Measurements from ENCODE around the gene DAPK1.

DNA sequence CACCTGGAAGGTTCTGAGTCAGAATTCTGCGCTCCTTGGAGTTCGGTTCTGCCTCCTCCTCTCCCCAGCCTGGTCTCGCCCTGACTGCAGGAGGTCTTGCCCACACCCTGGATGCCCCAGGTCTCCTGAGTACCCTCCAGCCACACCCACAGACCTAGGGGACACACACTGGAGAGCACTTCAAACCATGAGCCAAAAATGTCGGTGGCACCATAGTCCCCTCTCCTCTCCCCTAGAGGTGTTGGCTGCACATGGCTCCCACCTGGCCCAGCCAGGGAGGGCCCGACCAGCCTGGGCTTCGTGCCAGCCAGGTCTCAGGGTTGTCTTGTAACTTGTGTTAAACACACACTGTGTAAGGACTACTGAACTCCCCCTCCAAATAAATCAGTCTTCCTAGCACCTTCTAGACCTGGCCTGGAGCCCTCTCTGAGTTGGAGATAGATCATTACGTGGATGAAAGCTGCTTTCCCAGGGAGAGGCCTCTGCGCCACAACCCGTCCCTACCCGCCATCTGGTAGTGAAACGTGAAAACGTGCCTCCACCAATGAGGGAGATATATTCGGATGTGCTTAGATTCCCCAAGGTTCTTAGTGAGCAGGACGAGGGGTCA, 178.3 kb downstream of the DAPK1 start:
- TF ChIP-seq, protein P1, sequence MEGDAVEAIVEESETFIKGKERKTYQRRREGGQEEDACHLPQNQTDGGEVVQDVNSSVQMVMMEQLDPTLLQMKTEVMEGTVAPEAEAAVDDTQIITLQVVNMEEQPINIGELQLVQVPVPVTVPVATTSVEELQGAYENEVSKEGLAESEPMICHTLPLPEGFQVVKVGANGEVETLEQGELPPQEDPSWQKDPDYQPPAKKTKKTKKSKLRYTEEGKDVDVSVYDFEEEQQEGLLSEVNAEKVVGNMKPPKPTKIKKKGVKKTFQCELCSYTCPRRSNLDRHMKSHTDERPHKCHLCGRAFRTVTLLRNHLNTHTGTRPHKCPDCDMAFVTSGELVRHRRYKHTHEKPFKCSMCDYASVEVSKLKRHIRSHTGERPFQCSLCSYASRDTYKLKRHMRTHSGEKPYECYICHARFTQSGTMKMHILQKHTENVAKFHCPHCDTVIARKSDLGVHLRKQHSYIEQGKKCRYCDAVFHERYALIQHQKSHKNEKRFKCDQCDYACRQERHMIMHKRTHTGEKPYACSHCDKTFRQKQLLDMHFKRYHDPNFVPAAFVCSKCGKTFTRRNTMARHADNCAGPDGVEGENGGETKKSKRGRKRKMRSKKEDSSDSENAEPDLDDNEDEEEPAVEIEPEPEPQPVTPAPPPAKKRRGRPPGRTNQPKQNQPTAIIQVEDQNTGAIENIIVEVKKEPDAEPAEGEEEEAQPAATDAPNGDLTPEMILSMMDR (IDR thresholded peaks at IDR 0.05): no peak
- TF ChIP-seq EZH2 (IDR thresholded peaks at IDR 0.05; ENCODE audit: borderline replicate concordance, insufficient read depth, low read depth, low read length, poor library complexity, severe bottlenecking): no peak
